HuH-7 (cell line): ENCODE measurements around the gene VWC2L.

Experiments
- DNase-seq: peaks from one replicate; pipeline ENCODE4 v3.0.0; 2011; ENCODE audit warnings: low spot score

The VWC2L gene

GRCh38 chr2:214410918-214411554, at the start of gene VWC2L:
VWC2L (plus strand) TSS chr2:214411054; CDS start chr2:214414194, 3,140 bp downstream.
- DNase-seq = peak; percentile 39

GRCh38 chr2:214361116-214361515, 49.7 kb upstream of the VWC2L start:
- no peak for DNase-seq

- DNase-seq = no peak
Observed at GRCh38 chr2:214365549-214365948, 45.3 kb upstream of the VWC2L start.

GRCh38 chr2:214367171-214367570, 43.7 kb upstream of the VWC2L start:
- no peak for DNase-seq

GRCh38 chr2:214376618-214377285, 34.1 kb upstream of the VWC2L start:
- DNase-seq = no peak

GRCh38 chr2:214377286-214377624, 33.6 kb upstream of the VWC2L start:
- DNase-seq = no peak

GRCh38 chr2:214378455-214379103, 32.3 kb upstream of the VWC2L start:
- DNase-seq = no peak

GRCh38 chr2:214379227-214379626, 31.6 kb upstream of the VWC2L start:
- no peak for DNase-seq

GRCh38 chr2:214380681-214381080, 30.2 kb upstream of the VWC2L start:
- no peak for DNase-seq

GRCh38 chr2:214382229-214382628, 28.6 kb upstream of the VWC2L start:
- DNase-seq = no peak

- no peak for DNase-seq
Observed at GRCh38 chr2:214386720-214387119, 24.1 kb upstream of the VWC2L start.

GRCh38 chr2:214389334-214389733, 21.5 kb upstream of the VWC2L start:
- no peak for DNase-seq

GRCh38 chr2:214393796-214394195, 17.1 kb upstream of the VWC2L start:
- no peak for DNase-seq

- DNase-seq = no peak
Observed at GRCh38 chr2:214395040-214395439, 15.8 kb upstream of the VWC2L start.

- DNase-seq = no peak
Observed at GRCh38 chr2:214401580-214401979, 9.3 kb upstream of the VWC2L start.

- no peak for DNase-seq
Observed at GRCh38 chr2:214410128-214410775, 602 bp upstream of the VWC2L start.

- no peak for DNase-seq
Observed at GRCh38 chr2:214412679-214413078, 1.8 kb downstream of the VWC2L start.

GRCh38 chr2:214436470-214436869, 25.6 kb downstream of the VWC2L start:
- DNase-seq = no peak

- DNase-seq = no peak
Observed at GRCh38 chr2:214450118-214450894, 39.5 kb downstream of the VWC2L start.

- no peak for DNase-seq
Observed at GRCh38 chr2:214451516-214452275, 40.8 kb downstream of the VWC2L start.

- DNase-seq = no peak
Observed at GRCh38 chr2:214465363-214466146, 54.7 kb downstream of the VWC2L start.
